Activated naive CD8-positive, alpha-beta T cell treated with anti-CD3 and anti-CD28 coated beads, Interleukin-2, amount 50 U/mL, for 16 hours (primary cell): ENCODE measurements around the gene NRL.
A peak's percentile ranks its signal among the peaks of the same experiment; 100 is the strongest.

Source experiments
- DNase-seq: peaks from one replicate; pipeline ENCODE4 v3.0.0-alpha.2; 2020; ENCODE audit warnings: low read depth, low spot score

Gene NRL

DNA sequence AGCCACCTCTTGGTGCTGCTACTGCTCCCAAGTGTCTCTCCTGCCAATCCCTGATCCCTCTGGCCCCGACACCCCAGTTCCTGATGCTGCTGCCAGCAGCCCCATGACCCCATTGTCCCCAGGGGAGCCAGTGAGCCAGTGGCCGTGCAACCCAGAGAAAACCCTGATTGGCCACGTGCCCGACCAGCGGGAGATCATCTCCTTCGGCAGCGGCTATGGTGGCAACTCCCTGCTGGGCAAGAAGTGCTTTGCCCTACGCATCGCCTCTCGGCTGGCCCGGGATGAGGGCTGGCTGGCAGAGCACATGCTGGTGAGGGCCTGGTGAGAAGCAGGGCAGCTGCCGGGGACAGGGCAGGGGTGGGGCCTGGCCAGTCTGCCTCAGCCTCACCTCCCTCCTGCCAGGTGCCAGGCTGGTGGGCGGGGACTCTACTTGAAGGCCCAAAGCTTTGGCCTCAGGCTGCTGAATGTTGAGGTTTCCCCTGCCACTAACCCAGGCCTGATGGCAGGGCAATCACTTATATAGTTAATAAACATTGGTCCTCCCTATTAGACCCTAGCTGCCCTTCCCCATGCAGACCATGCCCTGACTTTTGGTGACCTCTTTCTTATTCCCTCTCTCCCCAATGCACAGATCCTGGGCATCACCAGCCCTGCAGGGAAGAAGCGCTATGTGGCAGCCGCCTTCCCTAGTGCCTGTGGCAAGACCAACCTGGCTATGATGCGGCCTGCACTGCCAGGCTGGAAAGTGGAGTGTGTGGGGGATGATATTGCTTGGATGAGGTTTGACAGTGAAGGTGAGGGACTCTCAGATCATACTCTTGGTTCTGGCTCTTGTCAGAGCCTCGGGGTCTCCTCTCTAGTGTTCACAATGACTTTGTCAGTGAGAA, 15.6 kb downstream of the NRL start:
- DNase-seq = no peak

DNA sequence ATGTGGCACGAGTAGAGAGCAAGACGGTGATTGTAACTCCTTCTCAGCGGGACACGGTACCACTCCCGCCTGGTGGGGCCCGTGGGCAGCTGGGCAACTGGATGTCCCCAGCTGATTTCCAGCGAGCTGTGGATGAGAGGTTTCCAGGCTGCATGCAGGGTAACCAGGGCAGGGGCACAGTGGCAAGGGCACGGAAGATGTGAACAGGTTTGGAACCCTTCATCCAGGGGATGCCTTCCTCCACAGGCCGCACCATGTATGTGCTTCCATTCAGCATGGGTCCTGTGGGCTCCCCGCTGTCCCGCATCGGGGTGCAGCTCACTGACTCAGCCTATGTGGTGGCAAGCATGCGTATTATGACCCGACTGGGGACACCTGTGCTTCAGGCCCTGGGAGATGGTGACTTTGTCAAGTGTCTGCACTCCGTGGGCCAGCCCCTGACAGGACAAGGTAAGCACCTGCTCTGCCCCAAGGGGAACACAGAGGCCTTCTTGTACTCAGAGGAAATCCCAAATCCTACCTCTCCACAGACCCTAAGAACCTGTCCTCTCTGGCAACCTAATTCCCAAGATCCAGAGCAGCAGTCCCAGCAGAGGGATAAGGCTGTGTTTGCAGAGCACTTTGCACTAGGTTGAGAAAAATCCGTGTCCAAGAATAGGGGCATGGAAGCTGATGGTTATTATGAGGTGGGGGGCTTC, 16.4 kb downstream of the NRL start:
- no peak for DNase-seq

DNA sequence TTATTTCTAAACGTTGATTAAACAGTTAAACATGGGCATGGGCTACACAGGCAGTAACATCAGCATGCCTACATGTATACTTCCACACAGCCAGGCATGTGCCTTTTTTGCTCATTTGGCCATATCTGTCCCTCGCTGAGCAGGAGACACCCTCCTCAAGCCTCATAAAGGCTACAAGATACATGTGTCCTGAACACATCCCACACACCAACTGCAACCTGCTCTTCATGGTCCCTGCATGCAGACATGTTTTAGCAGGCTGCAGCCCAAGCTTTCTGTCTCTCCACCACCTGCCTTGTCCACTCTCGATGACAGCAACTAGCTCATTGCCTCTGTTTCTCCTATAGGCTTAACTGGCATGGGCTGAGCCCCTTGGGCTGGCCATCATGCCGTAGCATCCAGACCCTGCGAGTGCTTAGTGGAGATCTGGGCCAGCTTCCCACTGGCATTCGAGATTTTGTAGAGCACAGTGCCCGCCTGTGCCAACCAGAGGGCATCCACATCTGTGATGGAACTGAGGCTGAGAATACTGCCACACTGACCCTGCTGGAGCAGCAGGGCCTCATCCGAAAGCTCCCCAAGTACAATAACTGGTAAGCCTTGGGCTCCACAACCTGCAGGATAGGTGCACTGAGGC, 18.1 kb downstream of the NRL start:
- DNase-seq = no peak

DNA sequence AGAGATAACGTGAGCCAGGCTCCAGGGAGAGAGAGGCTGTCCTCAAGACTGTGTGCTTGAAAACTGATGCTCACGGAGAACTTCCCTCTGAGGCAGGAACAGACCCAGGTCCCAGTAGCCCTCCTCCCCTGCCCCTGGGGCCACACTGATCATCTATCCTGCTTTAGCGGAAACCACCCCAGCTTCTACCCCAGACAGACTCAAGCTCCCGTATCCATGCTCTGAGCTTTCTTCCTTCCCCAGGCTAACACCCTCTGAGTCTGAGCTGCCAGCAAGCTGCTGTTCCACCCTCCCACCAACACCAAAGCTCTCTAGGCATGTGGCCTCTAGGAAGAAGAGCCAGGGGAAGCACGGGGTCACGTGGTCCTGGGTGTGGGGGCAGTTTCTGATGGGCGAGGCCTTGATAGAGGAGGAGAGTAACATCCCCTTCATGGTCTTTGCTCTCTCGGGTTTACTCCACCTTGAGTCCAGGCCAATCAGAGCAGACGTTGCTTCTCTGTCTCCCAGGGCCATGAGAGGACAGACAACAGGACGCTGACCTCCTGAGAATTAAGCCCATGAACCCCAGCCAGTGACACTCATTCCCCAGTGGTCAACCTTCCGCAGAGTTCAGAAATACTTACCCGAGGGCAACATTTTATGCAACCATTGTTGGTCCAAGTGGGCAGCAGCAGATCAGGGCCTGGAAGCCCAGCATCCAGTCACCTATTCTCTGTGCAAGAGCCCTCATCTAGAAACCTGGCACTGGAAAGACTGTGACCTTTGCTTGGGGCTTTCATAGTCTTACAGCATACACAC, 19.3 kb downstream of the NRL start:
- peak; percentile 31 for DNase-seq

DNA sequence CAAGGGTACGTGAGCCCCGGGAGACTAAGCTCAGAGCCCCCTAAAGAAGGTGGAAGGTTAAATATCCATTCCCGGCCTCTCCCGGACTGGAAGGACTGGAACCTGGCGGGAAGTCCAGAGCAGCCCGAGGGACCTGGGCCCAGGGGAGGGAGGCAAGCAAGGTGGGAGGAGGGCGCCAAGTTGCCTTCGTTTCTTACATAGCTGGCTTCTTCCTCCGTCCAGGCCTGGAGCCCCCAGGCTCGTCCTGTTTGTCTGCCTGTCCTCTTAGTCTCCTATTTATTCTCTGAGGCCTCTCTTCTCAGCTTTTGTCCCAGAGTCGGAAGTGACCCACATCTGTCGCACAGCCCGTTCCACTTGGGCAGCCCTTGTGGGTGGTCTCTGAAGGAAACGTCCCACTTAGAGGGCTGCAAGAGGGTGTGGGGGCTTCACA, 19.9 kb downstream of the NRL start:
- DNase-seq = no peak

DNA sequence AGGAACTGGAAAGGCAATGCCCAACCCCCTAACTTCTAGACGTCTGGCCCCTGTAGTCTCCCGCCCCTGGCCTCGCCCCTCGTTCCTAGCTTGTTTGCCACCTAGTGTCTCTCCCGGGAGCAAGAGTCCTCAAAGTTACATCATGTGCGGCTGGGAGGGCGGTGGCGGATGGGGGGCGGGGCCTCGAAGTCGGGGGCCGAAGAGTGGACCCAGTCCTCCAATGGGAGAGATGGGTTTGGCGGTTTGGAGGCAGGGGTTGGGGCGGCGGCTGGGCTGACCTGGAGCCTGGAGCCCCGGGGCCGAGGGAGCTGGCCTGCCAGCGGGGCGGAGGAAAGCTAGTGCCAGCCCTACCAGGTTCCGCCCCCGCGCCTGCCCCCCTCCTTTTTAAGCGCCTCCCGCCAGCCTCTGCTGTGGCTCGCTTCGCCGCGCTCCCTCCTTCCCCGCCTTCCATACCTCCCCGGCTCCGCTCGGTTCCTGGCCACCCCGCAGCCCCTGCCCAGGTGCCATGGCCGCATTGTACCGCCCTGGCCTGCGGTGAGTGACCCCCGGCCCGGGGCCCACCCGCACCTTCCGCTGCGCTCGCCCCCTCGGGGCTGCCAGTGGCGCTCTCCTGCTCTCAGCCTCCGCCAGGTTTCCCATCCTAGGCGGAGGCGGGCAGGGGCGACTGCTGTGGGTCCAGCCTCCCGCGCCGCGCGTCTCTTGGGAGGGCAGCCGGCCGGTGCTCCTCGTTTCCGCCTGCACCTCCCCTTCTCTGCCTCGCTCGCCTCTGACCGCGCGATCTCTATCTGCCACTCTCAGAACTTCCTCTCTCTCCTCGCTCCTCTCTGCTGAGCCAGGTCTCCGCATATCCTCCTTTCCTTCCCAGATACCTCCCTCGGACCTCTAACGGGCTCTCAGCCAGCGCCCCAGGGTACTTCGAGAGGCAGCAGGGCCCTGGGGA, 20.6 kb downstream of the NRL start, which contains the start of gene PCK2:
Gene PCK2 (plus strand): TSS at position 411 of the 940 bp plus-strand sequence. CDS start 95 bp downstream, at position 506.
- DNase-seq = peak; percentile 73

DNA sequence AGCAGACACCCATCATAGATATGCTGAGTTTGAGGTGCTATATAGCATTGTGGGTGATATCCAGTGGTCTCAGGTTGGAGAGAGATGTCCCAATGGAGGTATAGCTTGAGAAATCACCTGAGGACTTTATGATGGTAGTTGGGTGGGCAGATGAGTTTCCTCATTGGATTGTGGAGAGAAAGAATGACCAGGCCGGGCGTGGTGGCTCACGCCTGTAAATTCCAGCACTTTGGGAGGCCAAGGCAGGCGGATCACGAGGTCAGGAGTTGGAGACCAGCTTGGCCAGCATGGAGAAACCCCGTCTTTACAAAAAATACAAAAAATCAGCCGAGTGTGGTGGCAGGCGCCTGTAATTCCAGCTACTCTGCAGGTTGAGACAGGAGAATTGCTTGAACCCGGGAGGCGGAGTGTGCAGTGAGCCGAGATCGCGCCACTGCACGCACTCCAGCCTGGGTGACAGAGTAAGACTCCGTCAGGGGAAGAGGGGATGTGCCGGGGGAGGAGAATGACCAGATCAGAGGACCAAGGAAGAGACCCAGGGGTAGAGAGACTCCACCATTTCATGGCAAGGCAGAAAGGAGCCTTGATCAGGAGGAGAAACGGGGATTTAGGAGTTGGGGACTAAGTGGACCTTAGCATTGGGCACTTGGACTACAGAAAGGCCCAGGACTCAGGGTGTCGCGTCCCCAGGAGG, 21.4 kb downstream of the NRL start:
- DNase-seq = no peak

DNA sequence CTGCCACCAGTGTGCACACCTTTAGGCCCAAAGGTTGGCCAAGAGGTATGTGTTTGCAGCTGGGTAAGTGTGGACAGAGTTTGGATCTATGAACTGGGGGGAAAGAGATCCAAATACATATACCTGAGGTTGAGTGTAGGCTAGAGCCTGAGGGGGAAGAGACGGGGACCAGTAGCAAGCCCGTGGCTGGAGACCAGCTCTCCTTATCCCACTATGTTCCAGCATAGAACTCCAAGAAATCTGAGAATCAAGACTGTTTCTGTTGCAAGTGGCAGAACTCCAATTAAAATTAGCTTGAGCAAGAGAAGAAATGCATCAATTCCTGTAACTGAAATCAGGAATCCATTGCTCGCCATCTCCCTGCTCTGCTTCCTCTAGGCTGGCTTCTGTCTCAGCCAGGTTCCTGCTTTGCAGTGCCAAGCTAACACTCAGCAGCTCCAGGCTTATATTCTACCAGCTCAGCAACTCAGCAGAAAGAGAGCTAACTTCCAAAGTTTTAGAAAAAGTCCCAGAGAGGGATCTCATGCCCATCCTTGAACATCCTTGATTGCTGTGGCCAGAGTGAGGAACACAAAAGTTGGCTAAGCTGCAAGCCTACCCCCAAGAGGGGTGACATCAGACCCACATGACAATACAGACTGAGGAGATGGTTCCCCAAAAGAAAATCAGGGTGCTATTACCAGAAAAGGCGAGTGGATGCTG, 22.1 kb downstream of the NRL start:
- no peak for DNase-seq

DNA sequence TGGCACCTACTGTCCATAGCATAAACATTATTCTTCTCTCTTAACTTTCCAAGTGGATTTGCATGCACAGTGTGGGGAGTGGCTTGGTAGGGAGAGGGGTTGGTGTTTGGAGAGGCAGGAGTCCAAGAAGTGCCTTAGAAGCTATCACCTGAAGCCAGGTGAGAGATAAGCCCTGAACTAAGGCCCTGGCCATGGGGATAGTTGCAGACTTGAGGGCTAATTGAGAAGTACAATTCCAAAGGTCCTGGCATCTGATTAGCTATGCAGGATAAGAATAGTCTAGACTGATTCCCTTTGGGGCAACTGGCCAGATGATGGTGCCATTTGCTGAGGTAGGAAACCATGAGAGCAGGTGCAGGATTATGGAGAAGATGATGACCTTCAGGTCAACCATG, 22.6 kb downstream of the NRL start:
- DNase-seq = no peak

DNA sequence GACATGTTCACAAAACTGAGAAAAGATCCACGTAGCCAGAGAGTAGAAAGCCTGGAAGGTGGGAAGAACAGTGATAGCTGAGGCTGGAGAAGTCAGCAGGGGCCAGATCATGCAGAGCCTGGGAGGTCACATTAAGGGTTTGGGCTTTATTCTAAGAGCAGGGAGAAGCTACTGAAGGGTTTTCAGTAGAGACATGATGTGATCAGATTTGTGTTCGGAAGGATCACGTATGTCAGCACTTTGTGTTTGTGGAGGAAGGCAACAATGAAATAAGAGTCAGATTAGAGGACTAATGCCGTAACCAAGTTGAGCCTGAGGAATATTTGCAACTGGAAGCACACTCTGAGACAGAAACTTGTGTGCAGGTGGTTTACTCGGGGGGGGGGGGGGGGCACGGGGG, 24.9 kb downstream of the NRL start:
- DNase-seq = no peak

DNA sequence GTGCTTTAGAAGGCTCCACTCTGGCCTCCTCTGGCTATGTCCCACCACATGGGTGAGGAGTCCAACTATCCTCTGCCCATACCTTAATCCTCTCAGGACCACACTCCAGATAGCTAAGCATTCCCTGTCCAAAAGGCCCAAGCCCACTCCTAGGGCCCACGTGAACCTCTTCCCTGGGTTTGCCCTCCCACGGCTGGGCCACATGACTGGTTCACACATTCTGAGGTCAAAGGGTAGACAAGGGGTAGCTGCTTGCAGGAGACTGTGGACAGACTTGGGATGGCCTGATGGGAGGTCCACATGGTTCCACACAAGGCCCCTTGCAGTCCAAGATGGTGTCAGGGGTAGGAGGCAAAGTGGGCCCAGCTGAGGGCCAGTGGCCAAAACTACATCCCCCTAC, 26.7 kb downstream of the NRL start:
- DNase-seq = no peak

DNA sequence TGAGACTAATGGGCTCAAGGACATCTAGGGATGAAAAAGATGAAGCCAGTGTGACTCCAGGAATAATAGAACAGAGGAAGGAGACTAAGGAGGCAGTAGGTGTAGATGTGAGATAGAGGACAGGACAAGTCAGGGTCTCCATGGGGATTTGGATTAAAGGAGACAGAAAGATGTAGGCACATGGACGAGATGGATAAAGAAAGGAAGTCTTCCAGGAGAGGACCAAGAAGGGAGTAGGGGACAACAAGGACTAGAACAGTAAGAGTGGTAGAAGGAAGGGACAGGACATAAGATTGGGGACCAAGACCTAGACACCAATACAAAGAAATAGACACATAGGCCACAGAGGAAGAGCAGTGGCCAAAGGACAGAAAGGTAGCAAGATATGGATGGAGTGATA, 27.7 kb downstream of the NRL start:
- no peak for DNase-seq

DNA sequence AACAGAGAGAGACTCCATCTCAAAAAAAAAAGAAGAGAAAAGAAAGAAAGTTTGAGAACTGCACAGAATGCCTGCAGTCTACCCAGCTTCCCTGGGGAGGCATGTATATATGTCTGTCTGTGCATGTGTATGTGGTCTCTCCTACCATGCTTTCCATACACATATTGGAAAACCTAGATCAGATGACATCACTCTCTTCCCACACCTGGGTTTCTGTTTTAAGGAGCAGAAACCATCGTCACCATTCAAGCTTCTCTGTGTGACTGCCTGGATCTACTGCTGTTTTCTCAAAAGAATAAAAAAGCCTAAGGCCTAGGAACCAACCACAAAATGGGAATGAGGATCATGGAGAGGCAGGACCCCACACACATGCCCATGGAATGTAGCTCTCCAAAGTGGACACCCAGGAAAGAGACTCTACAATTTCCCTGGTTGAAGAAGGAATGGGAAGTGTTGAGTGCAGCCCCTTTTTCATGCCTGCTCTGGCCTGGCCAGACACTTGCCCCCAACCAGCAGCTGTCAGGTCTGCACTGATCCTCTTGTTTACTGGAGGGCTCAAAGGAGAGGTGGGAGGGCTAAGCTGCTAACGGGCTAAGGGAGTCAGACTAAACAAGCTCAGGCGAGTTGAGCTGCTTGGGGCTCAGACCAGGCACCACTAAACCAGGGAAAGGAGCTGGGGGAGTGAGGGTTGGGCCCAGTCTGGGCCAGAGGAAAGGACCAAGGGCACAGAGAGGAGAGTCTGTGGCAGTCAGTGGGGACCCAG, 28.4 kb downstream of the NRL start:
- no peak for DNase-seq

DNA sequence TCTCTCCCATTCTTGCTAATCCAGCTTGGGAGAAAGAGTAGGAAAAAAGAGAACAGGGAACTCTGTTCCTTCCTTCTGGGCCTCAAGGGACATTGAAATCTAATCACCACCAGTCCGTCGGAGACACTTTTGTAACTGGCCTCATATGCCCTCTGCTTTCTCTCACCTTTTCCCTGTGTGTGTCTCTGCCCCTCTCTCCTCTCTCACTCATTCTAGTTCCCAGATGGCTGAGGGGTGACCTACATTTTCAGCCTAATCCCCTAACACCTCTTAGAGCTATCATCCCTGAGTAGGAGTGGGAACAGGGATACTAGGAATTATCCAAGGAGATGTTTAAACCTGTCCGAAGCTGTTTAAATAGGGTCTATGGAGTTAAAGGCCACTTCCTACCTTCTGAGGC, 29.5 kb downstream of the NRL start:
- DNase-seq = no peak

DNA sequence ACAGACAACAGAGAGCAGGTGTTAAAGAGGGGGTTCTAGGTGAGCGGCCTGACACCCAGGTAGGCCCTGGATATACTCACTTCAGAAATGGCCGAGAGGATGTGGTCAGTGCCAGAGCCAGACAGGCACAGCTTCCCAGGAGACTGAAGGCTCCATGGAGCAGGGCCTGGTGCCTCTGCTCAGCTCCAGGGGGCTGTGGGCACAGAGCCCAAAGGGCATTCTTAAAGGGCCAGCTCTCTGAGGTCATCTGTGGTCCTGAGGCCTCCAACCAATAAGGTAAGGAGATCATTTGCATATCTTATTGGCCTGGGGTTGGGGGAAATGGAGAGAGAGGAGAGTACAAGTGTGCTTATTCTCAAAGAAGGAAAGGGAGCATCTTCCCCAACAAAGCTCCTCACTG, 30.3 kb downstream of the NRL start:
- DNase-seq = no peak

DNA sequence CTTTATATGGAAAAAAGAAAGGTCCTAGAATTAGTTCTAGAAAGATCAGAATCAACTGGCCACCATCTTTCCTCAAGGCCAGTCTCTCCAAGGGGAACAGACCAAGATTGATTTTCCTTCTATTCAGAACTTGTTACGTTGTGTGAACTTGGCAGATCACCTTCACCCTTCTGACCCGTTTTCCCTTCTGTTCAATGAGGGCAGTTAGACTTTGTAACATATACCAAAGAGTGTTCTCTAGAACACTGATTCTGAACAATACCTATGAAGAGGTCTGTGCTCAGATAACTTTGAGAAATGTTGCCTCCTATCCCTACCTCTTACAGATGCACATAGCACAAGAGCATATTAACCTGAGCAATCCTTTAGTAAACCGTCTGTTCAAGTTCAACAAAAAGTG, 31.3 kb downstream of the NRL start:
- DNase-seq = no peak

DNA sequence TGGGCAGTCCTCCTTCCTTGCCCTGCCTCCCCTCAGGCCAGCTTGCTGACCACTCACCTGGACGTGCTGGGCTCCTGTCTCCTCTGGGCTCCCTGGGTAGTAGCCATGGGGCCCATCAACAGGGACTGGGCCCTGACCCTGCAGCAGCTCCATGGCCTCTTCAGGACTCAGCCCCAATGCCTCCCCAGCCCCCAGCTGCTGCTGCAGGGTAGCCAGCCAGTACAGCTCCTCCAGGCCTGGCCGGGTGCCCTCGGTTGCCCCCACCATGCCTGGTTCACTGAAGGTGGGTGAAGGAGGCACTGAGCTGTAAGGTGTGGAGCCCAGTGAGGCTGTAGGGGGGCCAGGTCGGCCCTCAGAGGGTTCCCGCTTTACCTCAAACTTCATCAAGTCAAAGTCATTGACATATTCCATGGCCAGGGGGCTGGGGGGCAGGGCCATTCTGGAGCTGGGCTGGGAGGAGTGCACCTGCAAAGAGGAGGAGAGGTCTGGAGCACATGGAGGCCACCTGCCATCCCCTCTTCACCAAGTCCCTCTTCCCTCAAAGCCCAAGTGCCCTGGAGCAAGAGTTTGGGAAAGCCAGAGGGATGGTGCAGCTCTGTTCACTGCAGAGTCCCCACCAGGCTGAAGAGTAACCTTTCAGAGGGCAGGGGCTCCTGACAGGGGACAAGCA, 32.2 kb downstream of the NRL start:
- no peak for DNase-seq

DNA sequence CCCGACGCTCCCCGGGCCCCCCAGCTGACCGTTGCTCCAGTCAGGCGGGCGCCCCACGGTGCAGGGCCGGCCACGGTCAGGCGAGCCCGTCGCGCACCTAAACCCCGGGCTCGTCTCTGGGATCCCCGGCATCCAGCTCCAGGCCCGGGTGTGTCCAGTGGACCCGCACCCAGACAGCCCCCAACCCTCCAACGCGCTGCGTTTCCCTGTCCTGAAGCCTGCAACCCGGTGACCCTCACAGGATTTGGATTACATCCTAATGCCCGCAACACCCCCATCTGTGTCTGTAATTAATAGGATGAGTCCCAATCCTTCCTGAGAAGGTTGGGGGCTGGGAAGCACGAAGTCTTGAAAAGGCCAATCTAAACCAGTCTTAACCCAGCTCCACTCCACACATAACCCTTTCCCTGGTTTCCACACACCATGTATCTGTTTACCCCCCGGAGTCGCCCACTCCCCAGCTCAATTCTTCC, 33.0 kb downstream of the NRL start:
- DNase-seq = no peak
